ENCODE data around the gene EVC.

- TF ChIP-seq FOS (IDR thresholded peaks at IDR 0.05; ENCODE audit: low read depth, low read length), result no peak
- TF ChIP-seq CTCF (conservative IDR thresholded peaks at IDR 0.05; ENCODE audit: low read depth, low read length), result no peak
Observed at GRCh38 chr4:5685296-5685695, 25.7 kb upstream of the EVC start.

All from IMR-90 (cell line).